ENCODE results near the gene SLC23A3. TPM values are rescaled to one million over a fixed set of nuclear protein-coding genes. Genes with fewer than 3 reads are reported as not detected.
A peak's percentile ranks its signal among the peaks of the same experiment; 100 is the strongest.

Gene SLC23A3
- total RNA-seq, 1 experiment from 2014 or later, result 7.1 TPM

- TF ChIP-seq EZH2 (IDR thresholded peaks at IDR 0.05; ENCODE audit: low read depth) (no peak), CTCF (conservative IDR thresholded peaks at IDR 0.05) (no peak)
- peaks cover 32% of the 10 kb centered on the region for H3K79me2 ChIP-seq (ENCODE audit: low read depth)
- intact Hi-C loops (cut with micrococcal nuclease; ENCODE audit: unreplicated experiment), result loop anchor here (5.0 kb wide), 1 partner anchor 172 kb away; no protein-coding TSS in a partner anchor
- H3K9me3 ChIP-seq (ENCODE audit: insufficient read depth, low read depth), result no peaks in the 10 kb centered on the region
- no peaks in the 10 kb centered on the region; the same call in 1 of the 2 replicates for H4K20me1 ChIP-seq (ENCODE audit: insufficient read depth)
- no peaks in the 10 kb centered on the region for H3K9me2 ChIP-seq (ENCODE audit: insufficient read depth)
- no peak for DNase-seq
- POLR2A ChIA-PET (ENCODE audit: unreplicated experiment), result no interaction called here
- no peak overlapping the region for H2AFZ ChIP-seq
- peaks cover 14% of the 10 kb centered on the region; the same call in 1 of the 2 replicates for H3K36me3 ChIP-seq (ENCODE audit: low read depth)
- H3K27ac ChIP-seq, result no peak overlapping the region
- peaks cover 18% of the 10 kb centered on the region for H3F3A ChIP-seq (ENCODE audit: insufficient read depth, low read depth)
- CTCF ChIA-PET, result no interaction called here
- no TSS peak for BruUV-seq (replicated peaks)
- peak overlapping the region; percentile 95; the same call in 1 of the 2 replicates for H3K4me3 ChIP-seq
- peaks cover 19% of the 10 kb centered on the region for H3K4me1 ChIP-seq (replicated peaks; ENCODE audit: insufficient read depth)
- no peaks in the 10 kb centered on the region for H3K27me3 ChIP-seq (ENCODE audit: insufficient read depth, low read depth)
- H3K4me2 ChIP-seq, result peak overlapping the region; percentile 83
These were observed 10.0 kb upstream of the SLC23A3 start for GRCh38 chr2:219179601-219180465.

- Histone ChIP-seq H3K4me1 (replicated peaks; ENCODE audit: insufficient read depth) (peaks cover 19% of the 10 kb centered on the region), H3F3A (ENCODE audit: insufficient read depth, low read depth) (peaks cover 18% of the 10 kb centered on the region), H3K4me3 (peak overlapping the region; percentile 95), H2AFZ (peak overlapping the region; percentile 82), H3K9me3 (ENCODE audit: insufficient read depth, low read depth) (no peaks in the 10 kb centered on the region), H4K20me1 (ENCODE audit: insufficient read depth) (no peaks in the 10 kb centered on the region; the same call in 1 of the 2 replicates), H3K27me3 (ENCODE audit: insufficient read depth, low read depth) (no peaks in the 10 kb centered on the region), H3K79me2 (ENCODE audit: low read depth) (peaks cover 39% of the 10 kb centered on the region), H3K9me2 (ENCODE audit: insufficient read depth) (no peaks in the 10 kb centered on the region), H3K27ac (peak overlapping the region; percentile 77; the same call in 1 of the 2 replicates), H3K36me3 (ENCODE audit: low read depth) (peaks cover 21% of the 10 kb centered on the region; the same call in 1 of the 2 replicates), H3K4me2 (peak overlapping the region; percentile 83)
- TSS peak; percentile 22 for BruUV-seq (replicated peaks)
- intact Hi-C loops (cut with micrococcal nuclease; ENCODE audit: unreplicated experiment), result loop anchor here (5.0 kb wide), 1 partner anchor 174 kb away; no protein-coding TSS in a partner anchor
- TF ChIP-seq EZH2 (IDR thresholded peaks at IDR 0.05; ENCODE audit: low read depth) (no peak), CTCF (conservative IDR thresholded peaks at IDR 0.05) (no peak)
- no peak for DNase-seq
- ChIA-PET POLR2A (ENCODE audit: unreplicated experiment) (no interaction called here), CTCF (no interaction called here)
These were observed 8.7 kb upstream of the SLC23A3 start for GRCh38 chr2:219178377-219179175.

Data from PC-9 (cell line).